HG02571 (cell line): ENCODE measurements around the gene SLC25A29.
"Not testable (repeated sequence)": the region's sequence is repeated elsewhere in the genome, so short reads cannot be mapped to it uniquely, and the experiment has no call there.

Experiments used
- ATAC-seq: cut with Tn5 transposase; IDR thresholded peaks from one replicate; pipeline ENCODE4 v1.9.1; 2021; ENCODE audit warnings: mild to moderate bottlenecking, moderate library complexity; ENCODE audit not compliant: unreplicated experiment

SLC25A29 gene

DNA sequence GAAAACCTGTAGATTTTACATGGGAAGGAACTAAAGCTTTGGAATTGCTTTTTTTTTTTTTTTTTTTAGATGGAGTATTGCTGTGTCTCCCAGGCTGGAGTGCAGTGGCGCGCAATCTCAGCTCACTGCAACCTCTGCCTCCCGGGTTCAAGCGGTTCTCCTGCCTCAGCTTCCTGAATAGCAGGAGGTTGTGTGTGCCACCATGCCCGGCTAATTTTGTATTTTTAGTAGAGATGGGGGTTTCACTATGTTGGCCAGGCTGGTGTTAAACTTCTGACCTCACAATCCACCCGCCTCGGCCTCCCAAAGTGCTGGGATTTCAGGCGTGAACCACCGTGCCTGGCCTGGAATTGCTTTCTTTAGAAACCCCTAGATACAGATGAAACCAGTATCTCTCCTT lies 22.8 kb downstream of the SLC25A29 start:
- ATAC-seq: not testable (repeated sequence)

DNA sequence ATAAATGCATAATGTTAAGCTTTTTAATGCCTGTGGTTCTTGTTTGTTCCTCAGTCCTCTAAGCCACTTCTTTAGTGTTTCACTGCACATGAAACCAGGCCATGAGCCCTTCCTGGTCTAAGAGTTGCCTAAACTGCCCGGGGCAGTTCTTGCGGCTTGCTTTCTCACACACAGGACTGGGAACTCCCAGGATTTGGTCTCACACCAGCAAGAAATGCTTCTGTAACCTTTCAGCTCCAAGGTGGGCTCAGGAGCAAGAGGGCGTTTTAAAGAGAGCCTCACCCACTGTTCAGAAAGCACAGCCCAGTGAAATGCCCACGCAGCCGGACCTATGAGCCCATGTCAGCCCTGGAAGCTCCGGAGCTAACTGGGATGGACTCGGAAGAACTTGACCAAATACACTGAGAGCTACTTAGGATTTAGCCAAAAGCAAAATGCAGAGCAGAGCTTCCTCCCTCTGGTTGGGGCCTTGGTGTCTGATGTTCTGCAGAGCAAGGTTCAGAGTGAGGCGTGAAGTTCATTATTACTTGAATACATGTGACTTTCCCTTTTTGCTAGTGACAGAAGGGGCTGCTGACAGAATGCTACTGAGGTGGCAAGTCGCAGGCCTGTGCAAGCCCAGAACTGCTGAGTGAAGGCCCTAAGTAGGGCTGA lies 23.4 kb downstream of the SLC25A29 start:
- ATAC-seq: no peak

DNA sequence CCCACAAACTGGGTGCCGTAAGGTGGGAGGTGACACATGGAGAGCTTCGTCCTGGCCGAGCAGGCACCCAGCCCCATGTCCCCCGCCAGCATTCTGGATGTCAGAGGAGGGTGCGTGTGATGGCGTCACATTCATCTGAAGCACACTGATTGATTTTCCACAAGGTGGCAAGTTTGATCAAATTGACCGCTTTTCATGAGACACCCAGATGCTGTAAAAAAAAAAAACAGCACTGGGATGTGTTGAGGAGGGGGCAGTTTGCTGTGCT lies 24.2 kb downstream of the SLC25A29 start:
- ATAC-seq: no peak

DNA sequence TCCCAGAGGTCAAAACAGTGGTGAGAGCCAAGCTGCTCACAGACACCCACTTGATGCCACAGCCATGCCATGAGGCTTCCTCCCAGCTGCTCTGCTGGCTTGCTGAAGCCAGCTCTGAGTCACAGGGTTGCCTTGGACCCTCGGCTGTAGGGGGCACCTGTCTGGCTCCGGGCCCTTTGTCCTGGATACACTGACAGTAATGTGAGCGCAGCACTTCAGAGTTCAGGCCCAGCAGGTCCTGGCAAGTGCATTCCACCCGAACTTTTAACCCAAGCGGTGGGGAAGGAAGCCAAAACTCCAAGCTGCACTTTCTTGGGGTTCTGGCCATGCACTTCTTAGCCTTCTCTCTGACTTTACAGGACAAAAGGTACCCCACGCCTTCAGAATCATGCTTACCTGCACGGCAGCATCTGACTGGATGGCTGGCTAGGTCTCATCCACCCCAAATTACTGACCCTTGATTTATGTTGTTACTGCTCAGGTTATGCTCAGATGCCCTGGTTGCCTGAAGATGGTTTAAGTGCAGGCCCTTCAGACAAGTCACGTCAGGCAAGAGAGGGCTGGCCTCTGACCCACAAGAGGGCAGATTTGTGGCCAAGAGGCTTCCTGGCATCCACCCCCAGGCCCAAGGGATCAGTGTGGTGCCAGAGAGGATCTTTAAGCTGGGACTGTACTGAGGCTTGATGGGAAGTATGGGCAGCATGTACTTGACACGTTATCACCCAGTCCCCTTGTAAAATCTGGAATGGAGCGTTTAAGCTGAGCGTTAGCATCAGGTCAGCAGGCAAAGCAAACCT lies 24.8 kb downstream of the SLC25A29 start:
- ATAC-seq: no peak

DNA sequence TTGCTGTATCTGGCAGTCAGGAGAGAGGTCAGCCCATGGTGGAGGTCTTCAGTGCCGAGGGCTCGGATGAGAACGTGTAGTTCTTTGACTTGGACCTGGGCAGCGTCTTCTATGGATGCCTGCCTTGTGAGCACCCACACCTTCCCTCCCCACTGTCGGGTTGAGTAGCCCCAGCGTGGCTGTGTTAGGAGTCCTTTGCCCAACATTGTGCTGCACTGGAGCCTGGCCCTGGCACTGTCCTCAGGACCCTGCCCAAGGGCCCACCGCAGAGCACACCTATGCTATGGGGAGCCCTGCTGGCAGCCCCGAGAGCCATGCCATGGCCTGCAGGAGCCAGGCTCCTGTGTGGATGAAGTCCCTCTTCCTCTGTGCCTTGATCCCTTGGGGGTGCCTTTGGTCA lies 26.7 kb downstream of the SLC25A29 start:
- no peak for ATAC-seq

DNA sequence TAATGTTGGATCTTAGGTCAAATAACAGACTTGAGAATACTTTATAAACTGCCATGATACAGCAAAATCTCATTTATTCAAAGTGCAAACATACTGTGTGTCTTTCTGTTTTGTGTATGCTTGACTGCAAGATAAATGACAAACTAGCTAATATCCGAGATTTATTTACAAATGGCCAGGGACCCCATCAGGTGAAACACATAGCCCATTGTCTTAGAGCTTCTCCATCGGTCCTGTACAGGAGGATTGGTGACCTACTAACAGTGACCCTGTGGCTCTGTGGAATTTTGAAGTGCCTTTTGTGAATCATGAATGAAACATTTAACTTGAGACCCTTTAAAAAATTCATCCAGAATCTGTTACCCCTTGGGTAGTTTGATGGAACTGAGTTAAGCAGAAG lies 27.1 kb downstream of the SLC25A29 start:
- ATAC-seq: no peak

DNA sequence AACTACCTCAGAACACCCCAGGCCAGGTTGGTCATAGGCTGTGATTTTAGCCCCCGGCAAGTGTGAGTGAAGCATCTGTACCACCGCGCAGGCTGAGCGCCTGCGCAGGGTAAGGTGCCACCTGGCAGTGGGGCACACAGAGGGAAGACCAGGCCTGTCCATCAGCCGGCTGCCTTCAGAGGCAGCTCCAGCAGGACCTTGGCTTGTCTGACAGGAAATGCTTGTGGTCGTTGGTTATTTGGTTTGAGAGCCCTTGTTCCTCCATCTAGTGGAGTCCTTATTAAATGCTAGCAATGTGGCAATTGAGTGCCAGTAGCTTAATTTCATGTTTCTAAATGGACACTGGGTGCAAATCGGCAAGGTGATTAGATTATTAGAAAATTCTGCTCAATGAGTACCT lies 27.5 kb downstream of the SLC25A29 start:
- ATAC-seq: no peak

DNA sequence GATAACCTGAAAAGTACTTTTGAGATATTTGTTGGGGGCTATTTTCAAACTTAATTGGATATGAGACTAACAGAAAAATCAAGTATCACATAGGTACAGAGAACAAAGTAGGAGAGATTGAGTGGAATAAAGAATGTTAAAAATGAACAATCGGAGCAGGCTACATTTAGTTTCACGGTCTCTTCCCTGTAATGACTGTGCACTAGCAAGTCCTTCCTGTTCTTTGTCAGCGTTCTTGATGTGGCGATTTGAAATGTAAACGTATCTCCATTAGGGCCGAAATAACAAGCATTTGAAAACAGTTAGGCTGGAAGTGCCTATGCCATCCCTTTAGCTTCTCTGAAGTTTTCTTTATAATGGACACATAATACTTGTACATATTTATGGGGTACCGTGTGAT lies 31.0 kb downstream of the SLC25A29 start:
- no peak for ATAC-seq

DNA sequence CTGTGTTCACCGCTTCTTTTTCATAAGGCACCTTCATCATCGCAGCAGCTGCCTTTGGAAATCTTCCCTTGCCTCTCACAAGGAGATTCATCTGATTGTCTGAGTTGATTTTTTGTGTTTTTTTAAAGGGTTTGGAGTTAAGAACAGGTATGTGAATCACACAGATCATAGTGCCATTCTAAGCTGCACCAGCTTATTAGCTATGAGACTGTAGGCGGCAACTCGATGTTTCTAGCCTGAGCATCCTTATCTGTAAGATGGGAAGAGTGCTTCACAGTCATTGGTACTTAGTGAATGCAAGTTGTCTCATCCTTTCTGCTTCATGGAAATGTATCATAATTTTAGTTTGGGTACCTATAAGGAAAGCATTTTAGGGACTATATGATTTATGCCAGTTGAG lies 32.0 kb downstream of the SLC25A29 start:
- ATAC-seq: no peak

DNA sequence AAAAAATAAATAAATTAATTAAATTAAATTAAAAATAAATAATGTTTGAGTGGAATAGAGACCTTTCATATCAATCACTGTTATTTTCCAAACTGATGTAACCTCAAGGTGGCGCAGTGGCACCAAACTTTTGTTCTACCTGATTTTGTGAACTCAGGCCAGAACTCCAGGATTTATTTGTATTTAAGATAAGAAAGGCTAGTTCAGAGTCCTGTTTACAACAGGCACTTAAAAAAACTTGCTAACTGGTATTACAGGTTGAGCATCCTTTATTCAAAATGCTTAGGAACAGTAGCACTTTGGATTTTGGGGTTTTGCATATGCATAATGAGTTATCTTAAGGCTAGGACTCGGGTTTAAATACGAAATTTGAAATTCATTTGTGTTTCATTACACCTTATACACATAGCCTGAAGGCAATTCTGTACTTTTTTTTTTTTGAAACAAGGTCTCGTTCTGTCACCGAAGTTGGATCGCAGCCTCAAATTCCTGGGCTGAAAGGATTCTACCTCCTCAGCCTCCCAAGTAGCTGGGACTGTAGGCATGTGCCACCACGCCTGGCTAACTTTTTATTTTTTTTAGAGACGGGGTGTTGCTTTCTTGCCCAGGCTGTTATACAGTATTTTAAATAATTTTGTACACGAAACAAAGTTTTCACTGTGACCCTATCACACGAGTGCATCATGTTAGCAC lies 34.9 kb downstream of the SLC25A29 start:
- no peak for ATAC-seq

DNA sequence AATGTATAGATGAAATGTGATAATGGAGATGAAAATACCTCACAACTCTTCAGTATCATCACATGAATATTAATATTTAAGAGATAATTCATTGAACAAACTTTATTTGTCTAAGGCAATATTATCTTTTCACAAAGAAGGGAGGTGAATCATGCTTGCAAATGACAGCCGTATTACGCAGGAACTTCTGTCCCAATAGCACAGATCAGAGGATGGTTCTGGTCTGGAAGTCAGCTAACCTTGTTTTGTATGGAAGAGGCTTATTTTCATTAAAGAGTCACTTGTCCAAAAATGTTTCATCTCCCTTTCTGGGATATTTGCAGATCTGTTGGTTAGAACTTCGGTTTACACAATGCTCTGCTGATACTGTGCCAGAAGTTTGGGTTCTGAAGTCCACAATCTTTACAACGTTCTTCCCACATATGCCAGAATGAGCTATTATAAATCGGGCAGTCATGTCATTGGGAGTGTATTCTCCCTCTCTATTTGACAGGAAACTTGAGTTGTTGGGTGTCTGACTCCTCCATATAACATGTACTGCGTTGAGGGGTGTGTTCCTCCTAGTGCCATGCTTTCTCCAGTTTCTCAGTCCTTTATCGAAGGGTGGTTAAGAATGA lies 37.5 kb downstream of the SLC25A29 start:
- ATAC-seq: no peak

DNA sequence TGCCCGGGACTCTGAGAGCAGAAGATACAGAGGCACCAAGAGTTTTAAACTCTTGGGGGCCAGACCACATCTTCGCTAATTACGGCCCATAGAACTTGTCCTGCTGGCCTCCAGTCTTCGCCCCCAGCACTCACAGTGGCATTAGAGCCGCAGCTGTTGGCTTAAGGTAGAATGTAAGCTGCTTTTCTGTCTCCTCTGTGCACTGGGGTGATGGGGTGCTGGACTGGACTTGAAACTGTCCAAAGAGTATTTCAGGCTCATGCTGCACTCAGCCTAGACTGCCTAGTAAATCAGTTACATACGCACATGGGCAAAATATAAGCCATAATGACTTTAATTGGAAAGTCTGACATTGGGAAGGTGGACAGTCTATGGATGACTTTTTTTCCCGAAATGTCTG lies 38.3 kb downstream of the SLC25A29 start:
- no peak for ATAC-seq

DNA sequence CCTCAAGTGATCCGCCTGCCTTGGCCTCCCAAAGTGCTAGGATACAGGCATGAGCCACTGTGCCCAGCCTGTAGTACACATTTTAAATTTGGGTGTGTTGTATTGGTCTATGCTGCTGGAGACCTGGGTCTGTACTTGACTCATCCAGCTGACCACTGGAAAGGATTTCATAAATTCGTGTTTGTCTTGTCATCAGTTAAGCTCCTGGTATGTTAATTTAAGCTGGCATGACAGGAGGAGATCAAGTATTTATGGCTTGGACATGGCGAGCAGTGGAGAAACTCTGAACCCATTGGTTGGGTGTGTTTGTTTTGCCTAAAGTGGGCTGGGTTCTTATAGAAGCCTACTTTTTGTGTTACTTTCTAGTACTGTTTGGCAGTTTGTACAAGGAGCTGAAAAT lies 43.1 kb downstream of the SLC25A29 start:
- ATAC-seq: no peak

DNA sequence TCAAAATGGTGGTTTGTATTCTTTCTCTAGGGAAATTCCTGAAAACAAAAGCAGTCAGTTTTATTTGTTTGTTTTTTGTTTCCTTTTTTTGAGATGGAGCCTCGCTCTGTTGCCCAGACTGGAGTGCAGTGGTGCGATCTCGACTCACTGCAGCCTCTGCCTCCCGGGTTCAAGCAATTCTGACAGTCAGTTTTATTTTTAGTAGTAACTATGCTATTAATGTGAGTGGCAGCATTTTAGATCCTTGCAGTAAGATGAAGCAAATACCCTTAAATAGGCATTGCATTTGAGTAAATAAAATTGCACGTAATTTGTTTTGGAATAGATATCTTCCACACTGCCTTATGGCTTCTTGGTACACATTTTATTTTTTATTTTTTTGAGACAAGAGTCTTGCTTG lies 43.7 kb downstream of the SLC25A29 start:
- ATAC-seq: no peak

DNA sequence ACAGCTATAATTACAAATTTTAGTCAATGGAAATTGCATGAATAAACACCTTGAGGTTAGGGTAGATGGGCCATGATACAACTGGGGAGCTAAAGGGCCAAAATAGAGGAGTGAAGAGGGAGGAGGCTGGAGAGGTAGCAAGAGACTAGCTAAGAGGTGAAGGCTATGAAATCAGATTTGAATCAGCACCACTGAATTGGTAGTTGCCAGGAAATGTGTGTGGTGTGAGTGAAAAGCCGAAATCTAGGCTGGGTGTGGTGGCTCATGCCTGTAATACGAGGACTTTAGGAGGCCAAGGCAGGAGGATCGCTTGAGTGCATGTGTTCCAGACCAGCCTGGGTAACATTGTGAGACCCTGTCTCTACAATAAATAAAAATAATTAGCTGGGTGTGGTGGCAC lies 44.6 kb downstream of the SLC25A29 start:
- no peak for ATAC-seq

DNA sequence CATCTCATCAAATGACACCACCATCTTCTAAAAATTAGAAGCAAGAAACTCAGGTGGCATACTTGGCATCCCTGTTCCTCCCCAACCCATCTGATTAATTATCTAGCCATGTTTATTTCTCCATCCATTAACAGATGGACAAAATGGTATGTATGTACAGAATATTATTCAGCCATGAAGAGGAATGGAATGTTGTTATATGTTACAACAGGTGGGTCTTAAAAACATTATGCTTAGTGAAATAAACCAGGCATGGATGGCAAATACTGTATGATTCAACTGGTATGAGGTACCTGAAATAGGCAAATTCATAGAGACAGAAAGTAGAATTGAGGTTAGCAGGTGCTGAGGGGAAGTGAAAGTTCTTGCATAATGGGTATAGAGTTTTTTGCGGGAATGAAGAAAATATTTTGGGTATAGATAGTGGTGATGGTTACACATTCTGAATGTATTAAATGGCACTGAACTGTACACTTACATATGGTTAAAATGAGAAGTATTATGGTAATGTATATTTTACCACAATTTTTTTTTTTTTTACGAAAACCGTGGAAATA lies 49.8 kb downstream of the SLC25A29 start:
- ATAC-seq: peak; percentile 55

DNA sequence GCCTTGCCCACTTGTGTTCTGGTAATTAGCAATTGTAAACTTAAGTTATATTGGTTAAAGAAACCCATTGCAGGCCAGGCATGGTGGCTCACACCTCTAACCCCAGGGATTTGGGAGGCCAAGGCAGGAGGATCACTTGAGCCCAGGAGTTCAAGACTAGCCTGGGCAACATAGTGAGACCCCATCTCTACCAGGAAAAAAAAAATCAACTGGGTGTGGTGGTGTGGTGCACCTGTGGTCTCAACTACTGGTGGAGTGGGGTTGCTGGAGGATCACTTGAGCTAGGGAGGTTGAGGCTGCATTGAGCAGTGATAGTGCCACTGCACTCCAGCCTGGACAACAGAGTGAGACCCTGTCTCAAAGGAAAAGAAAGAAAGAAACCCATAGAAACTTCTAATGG lies 53.6 kb downstream of the SLC25A29 start:
- no peak for ATAC-seq

DNA sequence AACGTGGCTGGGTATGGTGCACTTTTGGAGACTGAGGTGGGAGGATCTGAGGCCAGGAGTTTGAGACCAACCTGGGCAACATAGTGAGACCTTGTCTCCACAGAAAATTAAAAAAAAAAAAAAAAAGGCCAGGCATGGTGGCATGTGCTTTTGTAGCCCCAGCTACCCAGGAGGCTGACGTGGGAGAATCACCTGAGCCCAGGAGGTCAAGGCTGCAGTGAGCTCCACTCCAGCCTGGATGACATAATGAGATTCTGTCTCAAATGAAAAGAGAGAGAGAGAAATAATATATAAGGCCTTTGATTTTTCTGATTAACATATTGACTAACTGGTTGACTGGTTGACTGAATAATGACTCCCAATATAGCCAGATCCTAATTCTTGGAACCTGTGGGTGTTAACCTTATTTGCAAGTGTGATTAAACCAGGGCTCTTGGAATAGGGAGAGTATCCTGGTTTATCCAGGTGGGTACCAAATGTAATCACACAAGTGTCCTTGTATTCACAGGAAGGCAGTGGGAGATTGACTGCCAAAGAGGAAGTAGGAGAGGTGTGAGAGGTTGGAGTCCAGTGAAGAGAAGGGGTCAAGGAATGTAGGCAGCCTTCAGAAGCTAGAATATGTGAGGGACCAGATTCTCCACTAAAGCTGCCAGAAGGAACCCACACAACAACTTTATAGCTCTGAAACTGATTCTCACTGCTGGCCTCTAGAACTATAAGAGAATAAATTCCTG lies 55.3 kb downstream of the SLC25A29 start:
- ATAC-seq: no peak

DNA sequence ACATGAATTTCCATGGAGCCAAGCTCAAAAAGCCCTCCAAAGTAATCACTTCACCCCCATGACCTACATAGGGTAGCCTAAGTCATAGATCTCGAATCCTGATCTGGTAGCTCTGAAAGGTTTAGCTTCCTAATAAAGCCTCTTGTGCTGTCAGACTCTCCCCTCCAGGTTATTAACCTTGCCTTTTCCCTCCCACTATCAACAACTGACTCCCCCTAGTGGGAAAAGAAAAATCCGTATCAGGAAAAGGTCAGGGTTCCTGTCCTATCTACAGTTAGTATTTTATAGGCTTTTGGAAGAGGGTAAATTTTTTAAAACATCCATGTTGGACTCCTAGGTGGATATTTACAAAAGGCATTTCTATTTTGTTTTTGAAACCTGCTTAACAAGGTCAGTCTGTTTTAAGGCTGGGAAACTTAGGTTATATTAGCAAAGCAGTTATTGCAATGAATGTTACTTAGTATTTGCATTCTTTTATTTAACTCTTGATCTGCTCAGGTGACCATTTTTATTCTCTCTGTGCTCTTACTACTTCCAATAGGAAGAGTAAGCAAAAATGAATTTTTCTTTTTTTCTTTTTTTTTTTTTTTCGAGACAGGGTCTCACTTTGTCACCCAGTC lies 59.3 kb downstream of the SLC25A29 start:
- no peak for ATAC-seq

DNA sequence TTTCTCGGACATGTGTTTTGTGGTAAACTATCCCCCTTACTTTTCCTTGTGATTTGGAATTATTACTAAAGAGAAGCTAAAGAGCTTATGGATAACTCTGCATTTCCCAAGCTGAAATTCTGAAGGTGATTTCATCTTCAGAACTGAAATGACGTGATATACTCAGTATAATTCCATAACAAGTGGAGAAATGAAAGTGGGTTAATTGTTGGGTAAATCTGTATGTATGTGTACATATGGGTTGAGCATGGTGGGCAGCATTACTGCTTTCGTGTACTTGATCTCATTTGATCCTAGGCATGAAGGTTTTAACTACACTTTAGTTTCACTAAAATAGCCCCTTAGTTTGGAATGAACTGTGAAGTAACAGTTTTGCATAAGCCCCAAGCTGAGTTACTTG lies 63.2 kb downstream of the SLC25A29 start:
- no peak for ATAC-seq
